IMR-90 (cell line): ENCODE results near the gene CTAGE1. TPM values are rescaled to one million over a fixed set of nuclear protein-coding genes. Genes with fewer than 3 reads are reported as not detected.
A peak's percentile ranks its signal among the peaks of the same experiment; 100 is the strongest.

Experiments used
- ATAC-seq: fragments of 200-7000 bp; cut with Tn5 transposase; 2 replicates; pipeline ENCODE4 v1.9.1; 2020; ENCODE audit warnings: low read depth, mild to moderate bottlenecking, moderate library complexity
- BruUV-seq: library from RNA; stranded (reverse); fragments of 400-500 nt; replicated peaks from 2 replicates; lab custom pipeline; 2021; lab: Mats Ljungman, UMichigan
- CTCF ChIA-PET: fragments of 300-600 bp; formaldehyde crosslinking; extraction: SDS; loops from one replicate; lab custom pipeline; 2021; ENCODE audit warnings: antibody characterized with exemption; lab: Yijun Ruan, JAX
- POLR2A ChIA-PET: fragments of 300-600 bp; sonication (Branson Sonifier 250); formaldehyde crosslinking; loops from one replicate; lab custom pipeline; 2022; ENCODE audit warnings: antibody characterized with exemption; ENCODE audit not compliant: unreplicated experiment; lab: Charles Lee
- DNase-seq: peaks from one replicate; pipeline ENCODE4 v3.0.0; 2013
- H2AFZ ChIP-seq: replicated peaks from 2 replicates; pipeline ENCODE3; 2013; ENCODE audit warnings: low read length, mild to moderate bottlenecking; ENCODE audit not compliant: poor library complexity
- H2AK5ac ChIP-seq: 2 replicates; pipeline ENCODE4 v1.6.1; 2013; ENCODE audit warnings: low read depth, low read length, inconsistent platforms
- H2AK9ac ChIP-seq: replicated peaks from 2 replicates; pipeline ENCODE3; 2013; ENCODE audit warnings: mild to moderate bottlenecking, low read depth, low read length, moderate library complexity; ENCODE audit not compliant: poor library complexity
- H2BK120ac ChIP-seq: 2 replicates; pipeline ENCODE4 v1.6.1; 2013; ENCODE audit warnings: low read depth, low read length, inconsistent platforms
- H2BK15ac ChIP-seq: 3 replicates; pipeline ENCODE4 v1.6.1; 2013; ENCODE audit warnings: low read depth, low read length, inconsistent platforms
- H2BK20ac ChIP-seq: 2 replicates; pipeline ENCODE4 v1.6.1; 2013; ENCODE audit warnings: low read depth, mild to moderate bottlenecking, inconsistent platforms, low read length, moderate library complexity
- H2BK5ac ChIP-seq: 2 replicates; pipeline ENCODE4 v1.6.1; 2013; ENCODE audit warnings: mild to moderate bottlenecking, low read depth, low read length, inconsistent platforms; ENCODE audit not compliant: poor library complexity, severe bottlenecking
- H3K14ac ChIP-seq: replicated peaks from 2 replicates; pipeline ENCODE4 v1.6.1; 2013; ENCODE audit warnings: low read depth, low read length, inconsistent platforms
- H3K18ac ChIP-seq: 2 replicates; pipeline ENCODE4 v1.6.1; 2013; ENCODE audit warnings: low read depth, low read length, control low read depth
- H3K23ac ChIP-seq: 2 replicates; pipeline ENCODE4 v1.6.1; 2013; ENCODE audit warnings: low read depth, low read length, inconsistent platforms
- H3K27ac ChIP-seq: 2 replicates; pipeline ENCODE4 v1.5.1; 2013; ENCODE audit warnings: mild to moderate bottlenecking, control low read depth, low read length; ENCODE audit not compliant: insufficient read depth
- H3K27me3 ChIP-seq: 2 replicates; pipeline ENCODE4 v1.6.1; 2013; ENCODE audit warnings: low read length; ENCODE audit not compliant: control insufficient read depth, insufficient read depth
- H3K36me3 ChIP-seq: 2 replicates; pipeline ENCODE4 v1.6.1; 2013; ENCODE audit warnings: low read length, mixed read lengths; ENCODE audit not compliant: control insufficient read depth, insufficient read depth
- H3K4ac ChIP-seq: 2 replicates; pipeline ENCODE4 v1.6.1; 2013; ENCODE audit warnings: low read depth, low read length, inconsistent platforms
- H3K4me1 ChIP-seq: 2 replicates; pipeline ENCODE4 v1.6.1; 2013; ENCODE audit warnings: low read length, mixed read lengths; ENCODE audit not compliant: control insufficient read depth, insufficient read depth
- H3K4me2 ChIP-seq: 2 replicates; pipeline ENCODE4 v1.6.1; 2013; ENCODE audit warnings: low read depth, mild to moderate bottlenecking, control low read depth, low read length, moderate library complexity
- H3K4me3 ChIP-seq: 2 replicates; pipeline ENCODE4 v1.5.1; 2013; ENCODE audit warnings: low read depth, mild to moderate bottlenecking, control low read depth, low read length, moderate library complexity; ENCODE audit not compliant: insufficient read depth
- H3K56ac ChIP-seq: 2 replicates; pipeline ENCODE4 v1.6.1; 2013; ENCODE audit warnings: low read length, inconsistent platforms; ENCODE audit not compliant: insufficient read depth; ENCODE audit errors: extremely low read depth
- H3K79me1 ChIP-seq, 2 experiments: 2 replicates each; pipeline ENCODE4 v1.6.1; 2013; ENCODE audit warnings: low read length in 2 of 2, inconsistent platforms in 1 of 2, low read depth in 1 of 2
- H3K9ac ChIP-seq: 2 replicates; pipeline ENCODE4 v1.6.1; 2013; ENCODE audit warnings: low read depth, low read length, control low read depth
- H3K9me1 ChIP-seq: 2 replicates; pipeline ENCODE4 v1.6.1; 2013; ENCODE audit warnings: low read length, inconsistent platforms; ENCODE audit not compliant: insufficient read depth
- H3K9me3 ChIP-seq: 2 replicates; pipeline ENCODE4 v1.6.1; 2013; ENCODE audit warnings: low read length; ENCODE audit not compliant: control insufficient read depth, insufficient read depth
- H4K20me1 ChIP-seq: 2 replicates; pipeline ENCODE4 v1.6.1; 2013; ENCODE audit warnings: low read length, inconsistent platforms; ENCODE audit not compliant: insufficient read depth
- H4K5ac ChIP-seq: 2 replicates; pipeline ENCODE4 v1.6.1; 2013; ENCODE audit warnings: mild to moderate bottlenecking, low read depth, low read length, control low read depth
- H4K8ac ChIP-seq, 2 experiments: 2 replicates each; pipeline ENCODE4 v1.6.1; 2013; ENCODE audit warnings: low read depth in 2 of 2, low read length in 2 of 2, control low read depth in 1 of 2, inconsistent platforms in 1 of 2
- H4K91ac ChIP-seq: 2 replicates; pipeline ENCODE4 v1.6.1; 2013; ENCODE audit warnings: low read depth, low read length, inconsistent platforms; ENCODE audit not compliant: insufficient read depth
- BHLHE40 ChIP-seq: fragments of 150-350 bp; IDR thresholded peaks from 2 replicates; pipeline ENCODE4 v1.6.1; 2016; ENCODE audit warnings: mild to moderate bottlenecking, low read depth, low read length
- CEBPB ChIP-seq: IDR thresholded peaks from 2 replicates; pipeline ENCODE4 v1.6.1; 2012; ENCODE audit warnings: low read depth, low read length, improper control_type of control experiment
- NFE2L2 ChIP-seq: fragments of 150-350 bp; IDR thresholded peaks from 2 replicates; pipeline ENCODE4 v1.6.1; 2016; ENCODE audit warnings: low read depth, mild to moderate bottlenecking, low read length
- WGBS, 2 experiments: methylation state at CpG; one replicate each; pipeline versions ENCODE4 v1.1.5 to v1.1.7; 2013; ENCODE audit warnings: missing lambda C conversion rate in 2 of 2; ENCODE audit not compliant: insufficient read length in 1 of 2; ENCODE audit errors: extremely low coverage in 2 of 2; 5-methylcytosine and 5-hydroxymethylcytosine counted together
- dilution Hi-C: fragments of 300-500 bp; cut with HindIII; formaldehyde crosslinking; loops from one replicate; pipeline ENCODE4 v1.14.3; 2018; ENCODE audit warnings: low sequenced_read_pairs; ENCODE audit not compliant: unreplicated experiment
- in situ Hi-C: fragments of 300-500 bp; cut with MboI; formaldehyde crosslinking; loops from 3 replicates; pipeline ENCODE4 v1.14.3; 2019; ENCODE audit warnings: low sequenced_read_pairs, inconsistent platforms, mixed read lengths
- intact Hi-C: fragments of 100-400 bp; cut with micrococcal nuclease; formaldehyde crosslinking; loops from 2 replicates; pipeline ENCODE4 v1.10.0; 2022
- polyA plus RNA-seq, 3 experiments: library from polyadenylated mRNA; depleted of rRNA; stranded (reverse); fragments of >200 nt; gene quantifications; 2 replicates each; pipeline ENCODE4 v1.2.3, GENCODE V29; 2012; ENCODE audit warnings: low replicate concordance in 1 of 3
- total RNA-seq: library from RNA; depleted of rRNA; stranded (reverse); fragments of >200 nt; gene quantifications from 2 replicates; pipeline ENCODE4 v1.2.3, GENCODE V29; 2012
- TF ChIP-seq, protein P1 (sequence below): conservative IDR thresholded peaks from 2 replicates; pipeline ENCODE4 v1.5.1; 2012; ENCODE audit warnings: mild to moderate bottlenecking, low read depth, low read length, improper control_type of control experiment

The CTAGE1 gene
- total and polyA plus RNA-seq, 2 of the 4 experiments (the other 2 are of a cell fraction) = 0.09 TPM; not detected in 1

DNA sequence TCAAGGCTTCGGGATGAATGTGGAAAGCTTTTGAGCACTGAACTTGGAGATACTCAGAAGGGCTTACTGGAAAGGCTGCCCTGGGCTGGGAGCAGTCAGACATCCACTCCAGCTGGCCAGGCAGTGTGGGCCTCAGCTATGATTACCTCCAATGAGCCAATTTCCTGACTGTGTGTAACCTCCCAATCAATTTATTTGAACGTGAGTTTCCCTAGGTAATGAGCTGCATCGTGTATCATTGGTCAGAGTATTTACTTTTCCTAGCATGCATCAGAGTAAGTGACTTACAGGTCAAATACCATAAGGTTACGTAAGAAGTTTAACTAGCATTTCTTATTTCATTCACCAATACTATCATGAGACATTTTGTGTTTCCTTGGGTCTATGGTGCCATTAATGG lies 11.0 kb upstream of the CTAGE1 start:
- Histone ChIP-seq H3K27me3 (no peaks in the 10 kb centered on the region), H4K8ac (peak overlapping the region in 1 of 2 experiments; percentile 45; a peak in 2 of 4 replicates), H3K9ac (no peak overlapping the region), H3K9me3 (no peaks in the 10 kb centered on the region), H2BK120ac (peak overlapping the region; percentile 53), H4K20me1 (no peaks in the 10 kb centered on the region), H2AK9ac (no peak overlapping the region), H3K79me1 (no peaks in the 10 kb centered on the region), H2BK15ac (peak overlapping the region; percentile 74; the same call in 1 of the 3 replicates), H3K18ac (peak overlapping the region; percentile 18; the same call in 1 of the 2 replicates), H3K56ac (no peak overlapping the region), H3K27ac (peak overlapping the region; percentile 14; the same call in 1 of the 2 replicates), H3K4me2 (no peak overlapping the region), H2BK20ac (peak overlapping the region; percentile 26; the same call in 1 of the 2 replicates), H3K4me3 (no peak overlapping the region), H4K5ac (peak overlapping the region; percentile 62; the same call in 1 of the 2 replicates), H3K9me1 (peaks cover 4% of the 10 kb centered on the region; the same call in 1 of the 2 replicates), H2AFZ (no peak overlapping the region), H4K91ac (peak overlapping the region; percentile 36; the same call in 1 of the 2 replicates), H3K14ac (peak overlapping the region; percentile 17; the same call in 1 of the 2 replicates), H2BK5ac (no peak overlapping the region), H3K4me1 (peaks cover 10% of the 10 kb centered on the region), H2AK5ac (peak overlapping the region; percentile 40; the same call in 1 of the 2 replicates), H3K4ac (peak overlapping the region; percentile 59; the same call in 1 of the 2 replicates), H3K23ac (no peak overlapping the region), H3K36me3 (no peaks in the 10 kb centered on the region)
- dilution Hi-C loops (no loop called here), intact Hi-C loops (no loop called here), in situ Hi-C loops (no loop called here)
- POLR2A ChIA-PET = no interaction called here
- TF ChIP-seq, protein P1, sequence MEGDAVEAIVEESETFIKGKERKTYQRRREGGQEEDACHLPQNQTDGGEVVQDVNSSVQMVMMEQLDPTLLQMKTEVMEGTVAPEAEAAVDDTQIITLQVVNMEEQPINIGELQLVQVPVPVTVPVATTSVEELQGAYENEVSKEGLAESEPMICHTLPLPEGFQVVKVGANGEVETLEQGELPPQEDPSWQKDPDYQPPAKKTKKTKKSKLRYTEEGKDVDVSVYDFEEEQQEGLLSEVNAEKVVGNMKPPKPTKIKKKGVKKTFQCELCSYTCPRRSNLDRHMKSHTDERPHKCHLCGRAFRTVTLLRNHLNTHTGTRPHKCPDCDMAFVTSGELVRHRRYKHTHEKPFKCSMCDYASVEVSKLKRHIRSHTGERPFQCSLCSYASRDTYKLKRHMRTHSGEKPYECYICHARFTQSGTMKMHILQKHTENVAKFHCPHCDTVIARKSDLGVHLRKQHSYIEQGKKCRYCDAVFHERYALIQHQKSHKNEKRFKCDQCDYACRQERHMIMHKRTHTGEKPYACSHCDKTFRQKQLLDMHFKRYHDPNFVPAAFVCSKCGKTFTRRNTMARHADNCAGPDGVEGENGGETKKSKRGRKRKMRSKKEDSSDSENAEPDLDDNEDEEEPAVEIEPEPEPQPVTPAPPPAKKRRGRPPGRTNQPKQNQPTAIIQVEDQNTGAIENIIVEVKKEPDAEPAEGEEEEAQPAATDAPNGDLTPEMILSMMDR = no peak
- peak; percentile 76 for TF ChIP-seq CEBPB
- 0 out of 2 replicates have a peak, but pooled peaks have one; percentile 30 for TF ChIP-seq BHLHE40
- no peak for TF ChIP-seq NFE2L2
- CTCF ChIA-PET = interaction anchor here (0.6 to 1.3 kb wide), 2 partner anchors 10 to 101 kb away, joined by 3 read pairs; no protein-coding TSS in a partner anchor
- no TSS peak for BruUV-seq
- DNase-seq = peak; percentile 82
- ATAC-seq = peak; percentile 33
- WGBS, 2 experiments = 100% methylated on average over 1 of the region's 4 CpGs; no CpG with 5 or more reads in 1 of the 2 experiments
